K562 (cell line): ENCODE measurements around the gene ST6GALNAC2. TPM values are rescaled to one million over a fixed set of nuclear protein-coding genes. Genes with fewer than 3 reads are reported as not detected.
A peak's percentile ranks its signal among the peaks of the same experiment; 100 is the strongest.

Experiments used
- ATAC-seq: fragments of 200-7000 bp; cut with Tn5 transposase; 3 replicates; pipeline ENCODE4 v1.9.1; 2020; ENCODE audit warnings: moderate library complexity
- BruUV-seq: library from RNA; stranded (reverse); fragments of 400-500 nt; replicated peaks from 2 replicates; lab custom pipeline; 2021; lab: Mats Ljungman, UMichigan
- CTCF ChIA-PET: fragments of 300-600 bp; formaldehyde crosslinking; extraction: SDS; loops from one replicate; lab custom pipeline; 2021; ENCODE audit warnings: low intra/inter-chr PET ratio; lab: Yijun Ruan, JAX
- POLR2A ChIA-PET: fragments of 300-600, 350-650 bp; sonication (Branson Sonifier 250); formaldehyde crosslinking; extraction: SDS; loops from one replicate; lab custom pipeline; 2021; ENCODE audit warnings: antibody characterized with exemption, inconsistent platforms; lab: Yijun Ruan, JAX
- DNase-seq, 4 experiments: peaks; one replicate each; pipeline versions ENCODE4 v3.0.0 to v3.0.0-alpha.2; 2011 to 2018; ENCODE audit warnings: low spot score in 3 of 4, mixed read lengths in 3 of 4; ENCODE audit errors: extremely low read depth in 1 of 4
- FAIRE-seq: peaks from 2 replicates; lab custom pipeline; 2011; peaks lifted over from hg19 to GRCh38; lab: Jason Lieb, UNC
- H2AFZ ChIP-seq: 2 replicates; pipeline ENCODE4 v1.6.0; 2011; ENCODE audit warnings: low read depth, low read length, control low read depth, inconsistent platforms
- H3K27ac ChIP-seq: fragments of 200-600 bp; 3 replicates; pipeline ENCODE4 v1.8.0; 2011; ENCODE audit warnings: low read depth, mild to moderate bottlenecking, control low read depth, inconsistent platforms, low read length, moderate library complexity, mixed read lengths; ENCODE audit errors: extremely low read depth
- H3K27me3 ChIP-seq, 2 experiments: fragments of 300-600 bp in 1 of 2; 2 replicates in 1 of 2; 3 replicates in 1 of 2; pipeline versions ENCODE4 v1.6.0 to v1.8.0; 2011; ENCODE audit warnings: inconsistent platforms in 2 of 2, low read length in 2 of 2, mild to moderate bottlenecking in 1 of 2, mixed read lengths in 1 of 2, moderate library complexity in 1 of 2; ENCODE audit not compliant: control insufficient read depth in 2 of 2, insufficient read depth in 2 of 2
- H3K36me3 ChIP-seq: fragments of 300-600 bp; 3 replicates; pipeline ENCODE4 v1.8.0; 2011; ENCODE audit warnings: mild to moderate bottlenecking, low read length, inconsistent platforms; ENCODE audit not compliant: control insufficient read depth, insufficient read depth
- H3K4me1 ChIP-seq, 2 experiments: fragments of 200-600 bp in 1 of 2; replicated peaks in 1 of 2; 2 replicates in 1 of 2; 3 replicates in 1 of 2; pipeline versions ENCODE4 v1.5.1 to v1.8.0; 2011; ENCODE audit warnings: inconsistent platforms in 2 of 2, low read length in 2 of 2, mild to moderate bottlenecking in 1 of 2, mixed read lengths in 1 of 2, moderate library complexity in 1 of 2; ENCODE audit not compliant: control insufficient read depth in 2 of 2, insufficient read depth in 2 of 2
- H3K4me2 ChIP-seq: 2 replicates; pipeline ENCODE4 v1.6.1; 2011; ENCODE audit warnings: low read length, control low read depth, inconsistent platforms, mixed read lengths; ENCODE audit not compliant: insufficient read depth
- H3K4me3 ChIP-seq: fragments of 200-600 bp; sonication (generic), shearing (Covaris generic); 2 replicates; pipeline ENCODE4 v1.5.1; 2016; ENCODE audit warnings: control low read depth, inconsistent platforms
- H3K79me2 ChIP-seq: fragments of 200-600 bp; 3 replicates; pipeline ENCODE4 v1.8.0; 2011; ENCODE audit warnings: low read length, inconsistent platforms; ENCODE audit not compliant: control insufficient read depth, insufficient read depth
- H3K9ac ChIP-seq, 2 experiments: 2 replicates each; pipeline versions ENCODE4 v1.6.0 to v1.6.1; 2011; ENCODE audit warnings: low read depth in 2 of 2, low read length in 2 of 2, control low read depth in 1 of 2, inconsistent platforms in 1 of 2, mild to moderate bottlenecking in 1 of 2, mixed read lengths in 1 of 2; ENCODE audit not compliant: insufficient read depth in 1 of 2
- H3K9me1 ChIP-seq: one replicate; pipeline ENCODE4 v1.6.0; 2011; ENCODE audit warnings: inconsistent platforms, mild to moderate bottlenecking, low read length, moderate library complexity; ENCODE audit not compliant: control insufficient read depth, insufficient read depth
- H3K9me3 ChIP-seq: replicated peaks from 2 replicates; pipeline ENCODE4 v1.5.1; 2011; ENCODE audit warnings: low read depth, low read length, inconsistent platforms; ENCODE audit not compliant: control insufficient read depth, insufficient read depth
- H4K20me1 ChIP-seq: replicated peaks from 2 replicates; pipeline ENCODE4 v1.6.1; 2011; ENCODE audit warnings: low read length, inconsistent platforms, mixed read lengths; ENCODE audit not compliant: control insufficient read depth, insufficient read depth
- EP300 ChIP-seq: IDR thresholded peaks from 2 replicates; pipeline ENCODE4 v1.6.1; 2012; ENCODE audit warnings: low read length, improper control_type of control experiment
- GATAD2A ChIP-seq: fragments of 450-650 bp; IDR thresholded peaks from 2 replicates; pipeline ENCODE4 v1.6.1; 2017
- KDM1A ChIP-seq, 2 experiments: fragments of 450-650 bp; IDR thresholded peaks; 2 replicates each; pipeline ENCODE4 v1.6.1; 2016; ENCODE audit warnings: mild to moderate bottlenecking in 2 of 2
- MYNN ChIP-seq, 2 experiments: sonication (generic); formaldehyde crosslinking in 1 of 2; IDR thresholded peaks; 2 replicates each; pipeline versions ENCODE4 v1.5.0 to v1.6.1; 2016 to 2020; ENCODE audit warnings: antibody characterized with exemption in 1 of 2, missing genetic modification reagents in 1 of 2
- POLR2A ChIP-seq: fragments of 450-650 bp; conservative IDR thresholded peaks from 2 replicates; pipeline ENCODE4 v1.6.1; 2016
- POLR2G ChIP-seq: fragments of 200-400 bp; formaldehyde crosslinking; IDR thresholded peaks from 2 replicates; pipeline ENCODE4 v1.6.1; 2017; ENCODE audit warnings: low read depth, mild to moderate bottlenecking, antibody characterized with exemption, low read length, moderate library complexity
- SNRNP70 ChIP-seq: fragments of 200-400 bp; formaldehyde crosslinking; optimal IDR thresholded peaks from 2 replicates; pipeline ENCODE3; 2017; ENCODE audit warnings: low read depth, low read length
- SP1 ChIP-seq: sonication (generic); formaldehyde crosslinking; IDR thresholded peaks from 2 replicates; pipeline ENCODE4 v1.8.1; 2022; ENCODE audit warnings: mild to moderate bottlenecking, missing genetic modification reagents
- SUPT5H ChIP-seq: fragments of 450-650 bp; IDR thresholded peaks from 2 replicates; pipeline ENCODE4 v1.6.1; 2016
- WGBS: fragments of 100-300 bp; shearing (Covaris generic); methylation state at CpG from one replicate; pipeline ENCODE4 v1.1.6; 2016; ENCODE audit warnings: low coverage, mixed read lengths; ENCODE audit not compliant: insufficient coverage; ENCODE audit errors: missing lambda C conversion rate; 5-methylcytosine and 5-hydroxymethylcytosine counted together
- in situ Hi-C: fragments of 300-500 bp; cut with MboI; formaldehyde crosslinking; loops from 4 replicates; pipeline ENCODE4 v1.15.0; 2018; ENCODE audit warnings: inconsistent platforms, mixed read lengths
- intact Hi-C: fragments of 100-400 bp; cut with micrococcal nuclease; formaldehyde crosslinking; loops from 2 replicates; pipeline ENCODE4 v1.14.2; 2022
- polyA plus RNA-seq, 8 experiments: library from polyadenylated mRNA; depleted of rRNA in 4 of 8; stranded (reverse) in 5 of 8; unstranded in 3 of 8; fragments of >200 nt; fragmentation: Nextera tagmentation in 2 of 8; fragmentation: Illumina TruSeq in 1 of 8; extraction: Ambion mirVana in 2 of 8; extraction: Trizol in 1 of 8; gene quantifications; 2 replicates each; pipeline versions ENCODE4 v1.2.1 to v1.2.3, GENCODE V29; 2011 to 2014; ENCODE audit warnings: inconsistent platforms in 1 of 8, missing spikeins in 1 of 8
- total RNA-seq, 7 experiments: library from RNA; depleted of rRNA in 6 of 7; stranded (reverse); fragments of >200 nt in 6 of 7; fragmentation: Illumina TruSeq in 2 of 7; extraction: Trizol in 2 of 7; gene quantifications; 2 replicates each; pipeline versions ENCODE4 v1.2.1 to v1.2.3, GENCODE V29; 2011 to 2021; ENCODE audit warnings: low replicate concordance in 1 of 7
- TF ChIP-seq, protein P1 (sequence below): fragments of 450-650 bp; conservative IDR thresholded peaks from 2 replicates; pipeline ENCODE4 v1.6.1; 2016; ENCODE audit warnings: missing genetic modification characterization, low read depth, mild to moderate bottlenecking, missing compliant biosample characterization, moderate library complexity

Gene ST6GALNAC2
- total and polyA plus RNA-seq, 9 of the 15 experiments (the other 6 are each of a cell fraction or from before 2014, with no cell fraction given): 0.18 TPM; not detected in 8

DNA sequence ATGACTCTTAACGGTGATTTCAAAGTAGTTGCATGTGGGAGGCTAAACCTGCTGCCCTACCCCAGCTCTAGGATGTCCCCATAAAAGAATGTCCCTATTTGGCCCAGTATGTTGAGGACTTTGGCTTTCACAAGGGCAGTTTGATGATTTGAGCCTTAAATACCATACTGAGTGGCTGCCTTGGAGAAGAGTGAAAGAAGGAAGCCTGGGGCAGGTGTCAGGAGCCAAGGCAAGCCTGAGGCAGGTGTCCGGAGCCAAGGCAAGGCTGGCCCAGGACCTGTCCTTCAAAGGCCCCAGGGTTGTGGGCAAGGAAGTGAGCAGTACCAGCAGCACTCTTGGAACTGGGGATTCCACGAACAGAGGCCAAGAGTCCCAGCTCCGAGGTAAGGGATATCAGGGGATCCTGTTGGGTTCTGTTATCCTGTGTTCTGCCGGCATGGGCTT, 18.6 kb downstream of the ST6GALNAC2 start:
- Histone ChIP-seq H4K20me1 (peaks cover 20% of the 10 kb centered on the region), H3K79me2 (peaks cover 18% of the 10 kb centered on the region), H3K27me3 (no peaks in the 10 kb centered on the region), H3K27ac (peak overlapping the region; percentile 21; the same call in 1 of the 3 replicates), H3K4me1 (peaks cover 21 to 42% of the 10 kb centered on the region in 2 experiments; a peak in 4 of 5 replicates), H3K9me3 (no peaks in the 10 kb centered on the region), H2AFZ (no peak overlapping the region), H3K4me3 (no peak overlapping the region), H3K9ac (peak overlapping the region in 1 of 2 experiments; percentile 37; a peak in 1 of 4 replicates), H3K9me1 (no peaks in the 10 kb centered on the region), H3K36me3 (peaks cover 38% of the 10 kb centered on the region), H3K4me2 (no peak overlapping the region)
- CTCF ChIA-PET: no interaction called here
- 33% methylated on average over 5 of the region's 5 CpGs for WGBS
- ATAC-seq (peak; percentile 8), FAIRE-seq (no peak), DNase-seq (peak in 3 of 4 experiments; percentile 19 to 28 (median 24))
- intact Hi-C loops: no loop called here
- in situ Hi-C loops: no loop called here
- BruUV-seq: no TSS peak
- TF ChIP-seq, protein P1, sequence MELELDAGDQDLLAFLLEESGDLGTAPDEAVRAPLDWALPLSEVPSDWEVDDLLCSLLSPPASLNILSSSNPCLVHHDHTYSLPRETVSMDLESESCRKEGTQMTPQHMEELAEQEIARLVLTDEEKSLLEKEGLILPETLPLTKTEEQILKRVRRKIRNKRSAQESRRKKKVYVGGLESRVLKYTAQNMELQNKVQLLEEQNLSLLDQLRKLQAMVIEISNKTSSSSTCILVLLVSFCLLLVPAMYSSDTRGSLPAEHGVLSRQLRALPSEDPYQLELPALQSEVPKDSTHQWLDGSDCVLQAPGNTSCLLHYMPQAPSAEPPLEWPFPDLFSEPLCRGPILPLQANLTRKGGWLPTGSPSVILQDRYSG: no peak
- TF ChIP-seq SP1 (CRISPR knock-in tag): peak; percentile 36; the same call in 1 of the 2 replicates
- TF ChIP-seq SNRNP70: peak; percentile 45
- peak; percentile 51 for TF ChIP-seq POLR2G
- TF ChIP-seq SUPT5H: peak; percentile 27
- peak; percentile 11; the same call in 1 of the 2 replicates for TF ChIP-seq POLR2A
- no peak for TF ChIP-seq KDM1A (IDR thresholded peaks at IDR 0.05)
- no peak for TF ChIP-seq GATAD2A
- TF ChIP-seq MYNN (IDR thresholded peaks at IDR 0.05): peak; percentile 13; the same call in 1 of the 2 replicates
- no peak for TF ChIP-seq MYNN (CRISPR knock-in tag; IDR thresholded peaks at IDR 0.05)
- TF ChIP-seq EP300: no peak
- POLR2A ChIA-PET: interaction anchor here (0.8 to 4.1 kb wide), 16 partner anchors 9 to 146 kb away, joined by 3 to 48 read pairs (median 6); partner anchors contain the start of gene ST6GALNAC2
